SJSA1 (cell line): ENCODE data around the gene CALN1. TPM values are rescaled to one million over a fixed set of nuclear protein-coding genes. Genes with fewer than 3 reads are reported as not detected.
A peak's percentile ranks its signal among the peaks of the same experiment; 100 is the strongest.
"Not testable (repeated sequence)": the region's sequence is repeated elsewhere in the genome, so short reads cannot be mapped to it uniquely, and the experiment has no call there.

ENCODE experiments used
- DNase-seq, 2 experiments: peaks; one replicate each; pipeline ENCODE4 v3.0.0-alpha.2; 2015 to 2020; ENCODE audit warnings: low spot score in 2 of 2, low read depth in 1 of 2
- H3K27ac ChIP-seq: fragments of 250-450 bp; sonication (Bioruptor Pico); 2 replicates; pipeline ENCODE4 v1.5.1; 2020; ENCODE audit warnings: mild to moderate bottlenecking, moderate library complexity
- H3K27me3 ChIP-seq: fragments of 250-450 bp; sonication (Bioruptor Pico); replicated peaks from 2 replicates; pipeline ENCODE4 v1.5.1; 2020; ENCODE audit warnings: mild to moderate bottlenecking, moderate library complexity
- H3K36me3 ChIP-seq: fragments of 250-450 bp; sonication (Bioruptor Pico); 2 replicates; pipeline ENCODE4 v1.5.1; 2020; ENCODE audit warnings: mild to moderate bottlenecking
- H3K4me1 ChIP-seq: fragments of 250-450 bp; sonication (Bioruptor Pico); replicated peaks from 2 replicates; pipeline ENCODE4 v1.6.1; 2021; ENCODE audit warnings: mild to moderate bottlenecking
- H3K4me3 ChIP-seq: fragments of 250-450 bp; sonication (Bioruptor Pico); 2 replicates; pipeline ENCODE4 v1.5.1; 2020; ENCODE audit warnings: mild to moderate bottlenecking
- H3K9me3 ChIP-seq: fragments of 250-450 bp; sonication (Bioruptor Pico); replicated peaks from 2 replicates; pipeline ENCODE4 v1.5.1; 2020; ENCODE audit warnings: mild to moderate bottlenecking
- total RNA-seq: library from RNA; depleted of rRNA; stranded (reverse); fragments of >200 nt; shearing (Covaris generic); gene quantifications from 2 replicates; pipeline ENCODE4 v1.2.3, GENCODE V29; 2014

The CALN1 gene
- total RNA-seq, 1 experiment from 2014 or later, result not detected

- Histone ChIP-seq H3K27me3 (no peaks in the 10 kb centered on the region), H3K36me3 (no peaks in the 10 kb centered on the region), H3K4me1 (no peaks in the 10 kb centered on the region), H3K27ac (no peak overlapping the region), H3K9me3 (peaks cover 10% of the 10 kb centered on the region), H3K4me3 (no peak overlapping the region)
- DNase-seq, result no peak
Observed at GRCh38 chr7:71933426-71933825, 478.7 kb downstream of the CALN1 start.

- DNase-seq, result no peak
- Histone ChIP-seq H3K4me1 (no peaks in the 10 kb centered on the region), H3K36me3 (no peaks in the 10 kb centered on the region), H3K9me3 (peaks cover 8% of the 10 kb centered on the region), H3K4me3 (no peak overlapping the region), H3K27ac (no peak overlapping the region), H3K27me3 (no peaks in the 10 kb centered on the region)
Observed at GRCh38 chr7:71925663-71926062, 486.5 kb downstream of the CALN1 start.

GRCh38 chr7:71914204-71914603 lies 497.9 kb downstream of the CALN1 start:
- H3K4me3 ChIP-seq, H3K36me3 ChIP-seq, H3K4me1 ChIP-seq, H3K27ac ChIP-seq, DNase-seq, H3K9me3 ChIP-seq, H3K27me3 ChIP-seq: not testable (repeated sequence)

- Histone ChIP-seq H3K4me1 (no peaks in the 10 kb centered on the region), H3K4me3 (no peak overlapping the region), H3K9me3 (no peaks in the 10 kb centered on the region; the same call in 1 of the 2 replicates), H3K36me3 (no peaks in the 10 kb centered on the region), H3K27me3 (no peaks in the 10 kb centered on the region), H3K27ac (no peak overlapping the region)
- no peak for DNase-seq
Observed at GRCh38 chr7:71912476-71912875, 499.7 kb downstream of the CALN1 start.

- DNase-seq, result no peak
- H3K27me3 ChIP-seq, result no peaks in the 10 kb centered on the region
- no peaks in the 10 kb centered on the region for H3K9me3 ChIP-seq
- no peak overlapping the region for H3K4me3 ChIP-seq
- H3K4me1 ChIP-seq, result no peaks in the 10 kb centered on the region
- H3K27ac ChIP-seq, result no peak overlapping the region
- no peaks in the 10 kb centered on the region for H3K36me3 ChIP-seq
Observed at GRCh38 chr7:71911051-71911450, 501.1 kb downstream of the CALN1 start.

- Histone ChIP-seq H3K9me3 (peaks cover 6% of the 10 kb centered on the region; the same call in 1 of the 2 replicates), H3K4me3 (no peak overlapping the region), H3K27me3 (no peaks in the 10 kb centered on the region), H3K4me1 (no peaks in the 10 kb centered on the region), H3K36me3 (no peaks in the 10 kb centered on the region), H3K27ac (no peak overlapping the region)
- no peak for DNase-seq
Observed at GRCh38 chr7:71905821-71906220, 506.3 kb downstream of the CALN1 start.

GRCh38 chr7:71904484-71904883 lies 507.7 kb downstream of the CALN1 start:
- no peak overlapping the region for H3K4me3 ChIP-seq
- no peaks in the 10 kb centered on the region for H3K36me3 ChIP-seq
- peaks cover 6% of the 10 kb centered on the region; the same call in 1 of the 2 replicates for H3K9me3 ChIP-seq
- DNase-seq, result no peak
- no peaks in the 10 kb centered on the region for H3K4me1 ChIP-seq
- H3K27ac ChIP-seq, result no peak overlapping the region
- no peaks in the 10 kb centered on the region for H3K27me3 ChIP-seq

- Histone ChIP-seq H3K36me3 (no peaks in the 10 kb centered on the region), H3K9me3 (peaks cover 6% of the 10 kb centered on the region; the same call in 1 of the 2 replicates), H3K27ac (no peak overlapping the region), H3K4me3 (no peak overlapping the region), H3K27me3 (no peaks in the 10 kb centered on the region), H3K4me1 (no peaks in the 10 kb centered on the region)
- no peak for DNase-seq
Observed at GRCh38 chr7:71900556-71900955, 511.6 kb downstream of the CALN1 start.

- Histone ChIP-seq H3K27me3 (no peaks in the 10 kb centered on the region), H3K9me3 (no peaks in the 10 kb centered on the region), H3K36me3 (no peaks in the 10 kb centered on the region), H3K4me1 (no peaks in the 10 kb centered on the region), H3K4me3 (no peak overlapping the region), H3K27ac (no peak overlapping the region)
- no peak for DNase-seq
Observed at GRCh38 chr7:71896535-71896934, 515.6 kb downstream of the CALN1 start.

- H3K4me1 ChIP-seq, result no peaks in the 10 kb centered on the region
- peak in 1 of 2 experiments; percentile 11 for DNase-seq
- no peaks in the 10 kb centered on the region for H3K36me3 ChIP-seq
- no peak overlapping the region for H3K4me3 ChIP-seq
- peaks cover 8% of the 10 kb centered on the region for H3K9me3 ChIP-seq
- H3K27me3 ChIP-seq, result no peaks in the 10 kb centered on the region
- no peak overlapping the region; the same call in 1 of the 2 replicates for H3K27ac ChIP-seq
Observed at GRCh38 chr7:71886046-71886445, 526.1 kb downstream of the CALN1 start.

GRCh38 chr7:71885487-71885886 lies 526.7 kb downstream of the CALN1 start:
- no peak overlapping the region for H3K4me3 ChIP-seq
- no peaks in the 10 kb centered on the region for H3K36me3 ChIP-seq
- H3K4me1 ChIP-seq, result no peaks in the 10 kb centered on the region
- H3K27me3 ChIP-seq, result no peaks in the 10 kb centered on the region
- peak in 1 of 2 experiments; percentile 1 for DNase-seq
- peaks cover 8% of the 10 kb centered on the region for H3K9me3 ChIP-seq
- H3K27ac ChIP-seq, result no peak overlapping the region; the same call in 1 of the 2 replicates

- no peaks in the 10 kb centered on the region for H3K27me3 ChIP-seq
- H3K4me1 ChIP-seq, result no peaks in the 10 kb centered on the region
- no peak overlapping the region for H3K4me3 ChIP-seq
- no peak overlapping the region for H3K27ac ChIP-seq
- no peaks in the 10 kb centered on the region for H3K36me3 ChIP-seq
- no peak for DNase-seq
- peaks cover 8% of the 10 kb centered on the region for H3K9me3 ChIP-seq
Observed at GRCh38 chr7:71883415-71883814, 528.7 kb downstream of the CALN1 start.

GRCh38 chr7:71871446-71871845 lies 540.7 kb downstream of the CALN1 start:
- H3K4me3 ChIP-seq, result no peak overlapping the region
- no peaks in the 10 kb centered on the region for H3K36me3 ChIP-seq
- H3K9me3 ChIP-seq, result no peaks in the 10 kb centered on the region; the same call in 1 of the 2 replicates
- H3K27me3 ChIP-seq, result no peaks in the 10 kb centered on the region
- no peaks in the 10 kb centered on the region for H3K4me1 ChIP-seq
- DNase-seq, result no peak
- H3K27ac ChIP-seq, result no peak overlapping the region

GRCh38 chr7:71870812-71871211 lies 541.3 kb downstream of the CALN1 start:
- Histone ChIP-seq H3K4me1 (no peaks in the 10 kb centered on the region), H3K9me3 (no peaks in the 10 kb centered on the region; the same call in 1 of the 2 replicates), H3K36me3 (no peaks in the 10 kb centered on the region), H3K27me3 (no peaks in the 10 kb centered on the region), H3K27ac (no peak overlapping the region), H3K4me3 (no peak overlapping the region)
- no peak for DNase-seq

GRCh38 chr7:71868797-71869196 lies 543.3 kb downstream of the CALN1 start:
- peak; percentile 14 to 43 for DNase-seq
- Histone ChIP-seq H3K9me3 (no peaks in the 10 kb centered on the region; the same call in 1 of the 2 replicates), H3K36me3 (no peaks in the 10 kb centered on the region), H3K27ac (no peak overlapping the region), H3K27me3 (no peaks in the 10 kb centered on the region), H3K4me3 (no peak overlapping the region), H3K4me1 (no peaks in the 10 kb centered on the region)
